ENCODE data around the gene NSG1.

DNA sequence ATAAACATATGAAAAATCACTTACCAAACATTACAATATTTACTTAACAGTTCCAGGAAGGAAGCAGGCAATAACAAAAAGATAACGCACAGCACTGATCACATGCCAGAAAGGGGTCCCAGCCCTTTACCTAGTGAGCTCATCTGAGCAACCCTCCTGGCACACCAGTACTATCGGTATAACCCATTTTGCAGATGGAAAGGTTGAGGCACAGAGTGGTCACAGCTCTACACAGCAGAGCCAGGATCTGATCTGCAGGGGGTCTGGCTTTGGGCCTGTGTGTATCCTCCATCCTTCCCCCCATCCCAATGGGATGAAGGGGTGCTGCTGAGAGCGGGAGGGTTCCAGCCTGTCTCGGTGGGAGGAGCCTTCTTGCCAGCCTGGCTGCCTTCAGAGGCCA lies 5.0 kb downstream of the NSG1 start:
- TF ChIP-seq, protein P1, sequence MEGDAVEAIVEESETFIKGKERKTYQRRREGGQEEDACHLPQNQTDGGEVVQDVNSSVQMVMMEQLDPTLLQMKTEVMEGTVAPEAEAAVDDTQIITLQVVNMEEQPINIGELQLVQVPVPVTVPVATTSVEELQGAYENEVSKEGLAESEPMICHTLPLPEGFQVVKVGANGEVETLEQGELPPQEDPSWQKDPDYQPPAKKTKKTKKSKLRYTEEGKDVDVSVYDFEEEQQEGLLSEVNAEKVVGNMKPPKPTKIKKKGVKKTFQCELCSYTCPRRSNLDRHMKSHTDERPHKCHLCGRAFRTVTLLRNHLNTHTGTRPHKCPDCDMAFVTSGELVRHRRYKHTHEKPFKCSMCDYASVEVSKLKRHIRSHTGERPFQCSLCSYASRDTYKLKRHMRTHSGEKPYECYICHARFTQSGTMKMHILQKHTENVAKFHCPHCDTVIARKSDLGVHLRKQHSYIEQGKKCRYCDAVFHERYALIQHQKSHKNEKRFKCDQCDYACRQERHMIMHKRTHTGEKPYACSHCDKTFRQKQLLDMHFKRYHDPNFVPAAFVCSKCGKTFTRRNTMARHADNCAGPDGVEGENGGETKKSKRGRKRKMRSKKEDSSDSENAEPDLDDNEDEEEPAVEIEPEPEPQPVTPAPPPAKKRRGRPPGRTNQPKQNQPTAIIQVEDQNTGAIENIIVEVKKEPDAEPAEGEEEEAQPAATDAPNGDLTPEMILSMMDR (IDR thresholded peaks at IDR 0.05; ENCODE audit: low read depth, low read length, poor library complexity, severe bottlenecking) = no peak
- TF ChIP-seq EZH2phosphoT487 (IDR thresholded peaks at IDR 0.05; ENCODE audit: borderline replicate concordance, low read length) = no peak

Measured in DOHH2 (cell line).